Upper lobe of left lung (tissue), 4 donors: Measurements from ENCODE around the gene OR2F1.
"Not testable (repeated sequence)": the region's sequence is repeated elsewhere in the genome, so short reads cannot be mapped to it uniquely, and the experiment has no call there.

Source experiments
- CTCF ChIP-seq, 6 experiments: fragments of 450-650 bp in 4 of 6; fragments of 200-600 bp in 2 of 6; sonication (generic) in 2 of 6; IDR thresholded peaks; one replicate each; pipeline ENCODE4 v1.5.1; 2016 to 2019; ENCODE audit warnings: antibody characterized with exemption in 6 of 6
- POLR2A ChIP-seq, 4 donors: fragments of 450-650 bp; IDR thresholded peaks; one replicate each; pipeline ENCODE4 v1.5.1; 2016 to 2017; ENCODE audit warnings: antibody characterized with exemption in 4 of 4, mild to moderate bottlenecking in 2 of 4
- POLR2AphosphoS5 ChIP-seq, 2 donors: sonication (generic); formaldehyde crosslinking; IDR thresholded peaks; one replicate each; pipeline ENCODE4 v1.5.1; 2017; ENCODE audit warnings: antibody characterized with exemption in 2 of 2

- TF ChIP-seq POLR2A, POLR2AphosphoS5, CTCF (IDR thresholded peaks at IDR 0.05): not testable (repeated sequence)
These were observed 56.2 kb downstream of the OR2F1 start for GRCh38 chr7:144010821-144011220.
